ENCODE results near the gene DISC1. TPM values are rescaled to one million over a fixed set of nuclear protein-coding genes. Genes with fewer than 3 reads are reported as not detected.

DISC1 gene
- total RNA-seq, 2 donors from 2014 or later = 8.0 to 9.4 TPM

DNA sequence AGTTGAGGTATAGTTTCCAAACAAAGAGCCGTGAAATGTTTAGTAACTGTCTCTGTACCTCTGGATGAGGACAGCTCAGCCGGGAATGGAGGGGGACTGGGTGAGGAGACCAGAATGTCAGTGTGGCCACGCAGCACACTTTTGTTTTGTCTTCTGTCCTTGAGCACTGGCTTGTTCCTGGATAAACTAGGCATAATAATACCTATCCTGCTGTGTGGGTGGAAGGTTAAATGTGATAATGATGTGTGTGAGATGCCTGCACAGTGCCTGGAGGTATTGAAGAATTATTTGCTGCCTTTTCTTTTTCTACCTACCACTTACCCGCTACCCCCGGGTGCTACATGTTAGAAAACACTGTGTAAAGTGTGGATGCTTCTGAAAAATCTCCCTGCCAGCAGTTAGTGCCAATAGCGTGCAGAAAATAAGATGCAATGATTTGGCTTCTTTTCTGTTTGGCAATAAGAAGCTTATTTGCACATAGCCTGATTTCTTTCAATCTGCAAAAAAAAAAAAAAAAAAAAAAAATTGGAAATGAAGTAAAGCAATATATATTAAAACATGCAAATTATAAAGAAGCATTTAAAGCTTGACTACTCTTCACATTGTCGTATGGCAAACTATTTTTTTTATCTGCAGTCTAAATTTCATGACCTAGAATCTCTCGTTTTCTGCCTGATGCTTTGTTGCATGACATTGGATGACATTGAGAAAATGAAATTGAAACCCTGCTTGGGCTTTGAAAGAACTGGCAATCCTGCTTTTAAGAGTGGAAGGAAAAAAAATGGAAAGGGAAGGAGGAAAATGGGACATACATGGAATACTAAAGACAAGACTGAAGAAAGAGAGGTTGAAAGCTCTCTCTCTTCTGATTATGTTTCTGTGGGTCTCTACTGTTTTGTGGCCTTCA, 89.5 kb downstream of the DISC1 start:
- H3K4me1 ChIP-seq (ENCODE audit: control insufficient read depth, insufficient read depth, low read length) = no peaks in the 10 kb centered on the region
- no peak overlapping the region for H3K9ac ChIP-seq (ENCODE audit: extremely low read depth, low read length, poor library complexity, severe bottlenecking)
- no peaks in the 10 kb centered on the region for H3K9me3 Mint-ChIP-seq
- H3K27me3 Mint-ChIP-seq (ENCODE audit: insufficient read depth) = no peaks in the 10 kb centered on the region
- H3K36me3 ChIP-seq (ENCODE audit: control insufficient read depth, insufficient read depth, low read length) = no peaks in the 10 kb centered on the region
- H3K27me3 ChIP-seq (ENCODE audit: control insufficient read depth, insufficient read depth, low read length, poor library complexity, severe bottlenecking) = no peaks in the 10 kb centered on the region
- no peak overlapping the region for H3K27ac Mint-ChIP-seq
- 89 to 91% methylated on average over 3 to 8 of the region's 8 CpGs for WGBS, 2 experiments (ENCODE audit: insufficient coverage in 1 of 2, insufficient read length in 1 of 2)
- no peak overlapping the region for H3K4me3 Mint-ChIP-seq
- no peak for DNase-seq
- H3K36me3 Mint-ChIP-seq (ENCODE audit: low read depth) = no peaks in the 10 kb centered on the region
- no peak overlapping the region for H3K4me3 ChIP-seq (ENCODE audit: low read length)
- H3K9me3 ChIP-seq (ENCODE audit: control insufficient read depth, low read length) = no peaks in the 10 kb centered on the region
- H3K27ac ChIP-seq (ENCODE audit: low read depth, low read length) = no peak overlapping the region
- TF ChIP-seq, protein P1, sequence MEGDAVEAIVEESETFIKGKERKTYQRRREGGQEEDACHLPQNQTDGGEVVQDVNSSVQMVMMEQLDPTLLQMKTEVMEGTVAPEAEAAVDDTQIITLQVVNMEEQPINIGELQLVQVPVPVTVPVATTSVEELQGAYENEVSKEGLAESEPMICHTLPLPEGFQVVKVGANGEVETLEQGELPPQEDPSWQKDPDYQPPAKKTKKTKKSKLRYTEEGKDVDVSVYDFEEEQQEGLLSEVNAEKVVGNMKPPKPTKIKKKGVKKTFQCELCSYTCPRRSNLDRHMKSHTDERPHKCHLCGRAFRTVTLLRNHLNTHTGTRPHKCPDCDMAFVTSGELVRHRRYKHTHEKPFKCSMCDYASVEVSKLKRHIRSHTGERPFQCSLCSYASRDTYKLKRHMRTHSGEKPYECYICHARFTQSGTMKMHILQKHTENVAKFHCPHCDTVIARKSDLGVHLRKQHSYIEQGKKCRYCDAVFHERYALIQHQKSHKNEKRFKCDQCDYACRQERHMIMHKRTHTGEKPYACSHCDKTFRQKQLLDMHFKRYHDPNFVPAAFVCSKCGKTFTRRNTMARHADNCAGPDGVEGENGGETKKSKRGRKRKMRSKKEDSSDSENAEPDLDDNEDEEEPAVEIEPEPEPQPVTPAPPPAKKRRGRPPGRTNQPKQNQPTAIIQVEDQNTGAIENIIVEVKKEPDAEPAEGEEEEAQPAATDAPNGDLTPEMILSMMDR (conservative IDR thresholded peaks at IDR 0.05) = no peak
- H3K4me1 Mint-ChIP-seq = peaks cover 6% of the 10 kb centered on the region

DNA sequence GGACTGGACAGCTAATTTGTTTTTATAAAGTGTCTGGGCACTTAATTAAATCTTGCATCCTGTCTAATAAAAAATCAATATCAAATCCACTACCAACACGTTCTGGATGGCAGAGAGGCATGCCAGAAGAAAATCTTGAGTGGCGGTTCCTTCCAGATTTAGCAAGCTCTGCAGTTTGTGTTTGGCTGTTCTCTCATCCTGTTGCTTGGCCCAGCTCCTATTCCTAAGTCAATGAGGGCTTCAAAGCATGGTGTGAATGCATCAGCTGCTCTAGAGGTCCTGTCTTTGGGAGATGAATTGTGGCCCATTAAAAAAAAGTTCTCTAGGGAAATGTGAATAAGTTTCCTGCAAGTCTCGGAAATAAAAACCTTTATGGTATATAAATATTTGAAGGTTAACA, 90.3 kb downstream of the DISC1 start:
- TF ChIP-seq, protein P1 (conservative IDR thresholded peaks at IDR 0.05) = no peak
- Mint-ChIP-seq H3K27ac (no peak overlapping the region), H3K27me3 (ENCODE audit: insufficient read depth) (no peaks in the 10 kb centered on the region), H3K36me3 (ENCODE audit: low read depth) (no peaks in the 10 kb centered on the region), H3K4me3 (no peak overlapping the region), H3K9me3 (no peaks in the 10 kb centered on the region), H3K4me1 (peaks cover 6% of the 10 kb centered on the region)
- Histone ChIP-seq H3K27me3 (ENCODE audit: control insufficient read depth, insufficient read depth, low read length, poor library complexity, severe bottlenecking) (no peaks in the 10 kb centered on the region), H3K9ac (ENCODE audit: extremely low read depth, low read length, poor library complexity, severe bottlenecking) (no peak overlapping the region), H3K27ac (ENCODE audit: low read depth, low read length) (no peak overlapping the region), H3K36me3 (ENCODE audit: control insufficient read depth, insufficient read depth, low read length) (no peaks in the 10 kb centered on the region), H3K4me3 (ENCODE audit: low read length) (no peak overlapping the region), H3K9me3 (ENCODE audit: control insufficient read depth, low read length) (no peaks in the 10 kb centered on the region), H3K4me1 (ENCODE audit: control insufficient read depth, insufficient read depth, low read length) (no peaks in the 10 kb centered on the region)
- DNase-seq = no peak
- whole genome bisulfite sequencing, 2 experiments (ENCODE audit: insufficient coverage in 1 of 2, insufficient read length in 1 of 2) = 92 to 100% methylated on average over 3 of the region's 3 CpGs

DNA sequence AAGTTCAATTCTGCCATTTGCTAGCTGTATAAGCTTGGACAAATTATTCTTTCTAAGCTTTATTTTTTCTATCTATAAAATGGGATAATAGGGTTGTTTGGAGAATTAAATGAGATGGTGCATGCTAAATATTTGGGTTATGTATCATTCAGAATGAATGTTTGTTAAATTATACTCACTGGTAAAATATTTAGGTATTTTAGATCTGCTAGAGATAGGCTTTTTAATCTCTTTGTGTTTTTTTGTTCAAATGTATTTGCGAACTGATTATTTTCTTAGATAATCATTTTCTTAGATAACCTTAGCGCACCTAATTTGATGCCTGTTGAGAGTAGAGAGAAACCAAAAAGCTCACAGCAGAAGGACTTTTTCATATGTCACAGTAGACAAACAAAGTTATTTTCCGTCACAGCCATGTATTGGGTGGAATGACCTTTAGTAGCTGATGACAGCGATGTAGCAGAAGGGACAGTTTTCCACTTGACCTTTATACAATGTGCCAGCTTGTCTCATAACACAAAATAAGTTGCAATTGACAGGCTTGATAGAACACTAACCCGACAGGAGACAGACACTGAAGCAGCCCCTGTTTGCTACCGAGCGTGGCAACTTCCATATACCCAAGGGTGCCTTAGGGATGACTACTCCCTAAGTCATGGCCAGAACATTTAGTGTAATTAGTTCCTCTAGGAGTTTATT, 93.0 kb downstream of the DISC1 start:
- H3K9me3 ChIP-seq (ENCODE audit: control insufficient read depth, low read length) = no peaks in the 10 kb centered on the region
- Mint-ChIP-seq H3K36me3 (ENCODE audit: low read depth) (no peaks in the 10 kb centered on the region), H3K27me3 (ENCODE audit: insufficient read depth) (no peaks in the 10 kb centered on the region), H3K9me3 (no peaks in the 10 kb centered on the region), H3K27ac (no peak overlapping the region), H3K4me3 (no peak overlapping the region), H3K4me1 (peaks cover 6% of the 10 kb centered on the region)
- H3K27me3 ChIP-seq (ENCODE audit: control insufficient read depth, insufficient read depth, low read length, poor library complexity, severe bottlenecking) = no peaks in the 10 kb centered on the region
- WGBS, 2 experiments (ENCODE audit: insufficient coverage in 1 of 2, insufficient read length in 1 of 2) = 94 to 95% methylated on average over 6 to 7 of the region's 7 CpGs
- no peak overlapping the region for H3K9ac ChIP-seq (ENCODE audit: extremely low read depth, low read length, poor library complexity, severe bottlenecking)
- H3K4me3 ChIP-seq (ENCODE audit: low read length) = no peak overlapping the region
- TF ChIP-seq, protein P1 (conservative IDR thresholded peaks at IDR 0.05) = no peak
- no peak for DNase-seq
- no peaks in the 10 kb centered on the region for H3K4me1 ChIP-seq (ENCODE audit: control insufficient read depth, insufficient read depth, low read length)
- no peak overlapping the region for H3K27ac ChIP-seq (ENCODE audit: low read depth, low read length)
- H3K36me3 ChIP-seq (ENCODE audit: control insufficient read depth, insufficient read depth, low read length) = no peaks in the 10 kb centered on the region
